OCI-LY1 (cell line): ENCODE measurements around the gene TCEANC.

Source experiments
- H2AFZ ChIP-seq: fragments of 200-600 bp; sonication (generic), shearing (Covaris generic); 2 replicates; pipeline ENCODE4 v1.6.0; 2014; ENCODE audit warnings: antibody characterized with exemption, mild to moderate bottlenecking, low read length
- H3F3A ChIP-seq: fragments of 200-600 bp; sonication (generic), shearing (Covaris generic); 2 replicates; pipeline ENCODE4 v1.6.0; 2014; ENCODE audit warnings: mild to moderate bottlenecking, antibody characterized with exemption, low read length, moderate library complexity; ENCODE audit not compliant: insufficient read depth
- H3K27ac ChIP-seq: fragments of 200-600 bp; sonication (generic); 2 replicates; pipeline ENCODE4 v1.5.1; 2014; ENCODE audit warnings: low read length, mixed run types, mild to moderate bottlenecking, low read depth; ENCODE audit not compliant: poor library complexity, severe bottlenecking
- H3K27me3 ChIP-seq: fragments of 200-600 bp; sonication (generic); 2 replicates; pipeline ENCODE4 v1.6.0; 2014; ENCODE audit warnings: antibody characterized with exemption, mild to moderate bottlenecking, low read length, moderate library complexity; ENCODE audit not compliant: insufficient read depth
- H3K36me3 ChIP-seq: fragments of 200-600 bp; sonication (generic); 2 replicates; pipeline ENCODE4 v1.6.1; 2014; ENCODE audit warnings: mild to moderate bottlenecking, antibody characterized with exemption, low read length, moderate library complexity, mixed read lengths; ENCODE audit not compliant: insufficient read depth
- H3K4me1 ChIP-seq: fragments of 200-600 bp; sonication (generic); 2 replicates; pipeline ENCODE4 v1.5.1; 2014; ENCODE audit warnings: mild to moderate bottlenecking, low read length, moderate library complexity; ENCODE audit not compliant: insufficient read depth, severe bottlenecking
- H3K4me2 ChIP-seq: fragments of 200-600 bp; sonication (generic), shearing (Covaris generic); 2 replicates; pipeline ENCODE4 v1.6.1; 2014; ENCODE audit warnings: low read length
- H3K4me3 ChIP-seq: fragments of 200-600 bp; sonication (generic); 2 replicates; pipeline ENCODE4 v1.5.1; 2014; ENCODE audit warnings: low read length, low read depth, mild to moderate bottlenecking, mixed read lengths; ENCODE audit not compliant: poor library complexity, severe bottlenecking
- H3K79me2 ChIP-seq: fragments of 200-600 bp; shearing (Covaris generic); 2 replicates; pipeline ENCODE4 v1.6.1; 2016; ENCODE audit warnings: mixed run types, low read length, mixed read lengths; ENCODE audit not compliant: insufficient read depth
- H3K9ac ChIP-seq: fragments of 200-600 bp; sonication (generic), shearing (Covaris generic); 2 replicates; pipeline ENCODE4 v1.6.1; 2014; ENCODE audit warnings: mild to moderate bottlenecking, low read length, mixed read lengths
- H3K9me2 ChIP-seq: fragments of 200-600 bp; sonication (generic), shearing (Covaris generic); 2 replicates; pipeline ENCODE4 v1.6.1; 2014; ENCODE audit warnings: low read depth, mild to moderate bottlenecking, low read length, mixed read lengths
- H3K9me3 ChIP-seq: fragments of 200-600 bp; shearing (Covaris generic); 2 replicates; pipeline ENCODE4 v1.6.1; 2014; ENCODE audit warnings: low read length, mixed read lengths
- H4K20me1 ChIP-seq: fragments of 200-600 bp; sonication (generic), shearing (Covaris generic); 2 replicates; pipeline ENCODE4 v1.6.0; 2016; ENCODE audit warnings: mild to moderate bottlenecking, low read length; ENCODE audit not compliant: insufficient read depth
- EZH2 ChIP-seq: fragments of 200-600 bp; sonication (generic), shearing (Covaris generic); IDR thresholded peaks from 2 replicates; pipeline ENCODE4 v1.8.0; 2017; ENCODE audit warnings: borderline replicate concordance, mixed run types, mild to moderate bottlenecking, antibody characterized with exemption, low read length, moderate library complexity, mixed read lengths
- TF ChIP-seq, protein P1 (sequence below): fragments of 200-600 bp; sonication (generic), shearing (Covaris generic); IDR thresholded peaks from 2 replicates; pipeline ENCODE4 v1.5.1; 2017; ENCODE audit warnings: mild to moderate bottlenecking, antibody characterized with exemption, low read length, moderate library complexity, mixed read lengths

Gene TCEANC

GRCh38 chrX:13689741-13690211 is 36.8 kb downstream of the TCEANC start:
- peaks cover 51% of the 10 kb centered on the region for H3K4me1 ChIP-seq
- peaks cover 46% of the 10 kb centered on the region for H3K79me2 ChIP-seq
- no peaks in the 10 kb centered on the region for H4K20me1 ChIP-seq
- H2AFZ ChIP-seq: no peak overlapping the region
- peak overlapping the region; percentile 95 for H3K4me3 ChIP-seq
- TF ChIP-seq, protein P1, sequence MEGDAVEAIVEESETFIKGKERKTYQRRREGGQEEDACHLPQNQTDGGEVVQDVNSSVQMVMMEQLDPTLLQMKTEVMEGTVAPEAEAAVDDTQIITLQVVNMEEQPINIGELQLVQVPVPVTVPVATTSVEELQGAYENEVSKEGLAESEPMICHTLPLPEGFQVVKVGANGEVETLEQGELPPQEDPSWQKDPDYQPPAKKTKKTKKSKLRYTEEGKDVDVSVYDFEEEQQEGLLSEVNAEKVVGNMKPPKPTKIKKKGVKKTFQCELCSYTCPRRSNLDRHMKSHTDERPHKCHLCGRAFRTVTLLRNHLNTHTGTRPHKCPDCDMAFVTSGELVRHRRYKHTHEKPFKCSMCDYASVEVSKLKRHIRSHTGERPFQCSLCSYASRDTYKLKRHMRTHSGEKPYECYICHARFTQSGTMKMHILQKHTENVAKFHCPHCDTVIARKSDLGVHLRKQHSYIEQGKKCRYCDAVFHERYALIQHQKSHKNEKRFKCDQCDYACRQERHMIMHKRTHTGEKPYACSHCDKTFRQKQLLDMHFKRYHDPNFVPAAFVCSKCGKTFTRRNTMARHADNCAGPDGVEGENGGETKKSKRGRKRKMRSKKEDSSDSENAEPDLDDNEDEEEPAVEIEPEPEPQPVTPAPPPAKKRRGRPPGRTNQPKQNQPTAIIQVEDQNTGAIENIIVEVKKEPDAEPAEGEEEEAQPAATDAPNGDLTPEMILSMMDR: no peak
- TF ChIP-seq EZH2: no peak
- no peaks in the 10 kb centered on the region for H3K27me3 ChIP-seq
- peak overlapping the region; percentile 93 for H3K9ac ChIP-seq
- H3K27ac ChIP-seq: peak overlapping the region; percentile 79
- no peaks in the 10 kb centered on the region for H3K9me2 ChIP-seq
- no peaks in the 10 kb centered on the region for H3F3A ChIP-seq
- H3K9me3 ChIP-seq: no peaks in the 10 kb centered on the region
- H3K36me3 ChIP-seq: no peaks in the 10 kb centered on the region
- H3K4me2 ChIP-seq: peak overlapping the region; percentile 71

- H3K9me2 ChIP-seq: no peaks in the 10 kb centered on the region
- peak overlapping the region; percentile 93 for H3K9ac ChIP-seq
- no peaks in the 10 kb centered on the region for H4K20me1 ChIP-seq
- no peaks in the 10 kb centered on the region for H3K36me3 ChIP-seq
- no peaks in the 10 kb centered on the region for H3K27me3 ChIP-seq
- no peaks in the 10 kb centered on the region for H3K9me3 ChIP-seq
- H3K4me2 ChIP-seq: peak overlapping the region; percentile 71
- H3K4me3 ChIP-seq: peak overlapping the region; percentile 95
- no peak for TF ChIP-seq EZH2
- TF ChIP-seq, protein P1: no peak; the same call in 1 of the 2 replicates
- H3K79me2 ChIP-seq: peaks cover 54% of the 10 kb centered on the region
- no peak overlapping the region for H2AFZ ChIP-seq
- H3K4me1 ChIP-seq: peaks cover 51% of the 10 kb centered on the region
- H3K27ac ChIP-seq: peak overlapping the region; percentile 79
- H3F3A ChIP-seq: no peaks in the 10 kb centered on the region
Measured at GRCh38 chrX:13690836-13691235, 37.9 kb downstream of the TCEANC start.

GRCh38 chrX:13691841-13692371 is 39.0 kb downstream of the TCEANC start:
- Histone ChIP-seq H3K9me2 (no peaks in the 10 kb centered on the region), H3K4me2 (peak overlapping the region; percentile 57), H3K27me3 (no peaks in the 10 kb centered on the region), H3K27ac (peak overlapping the region; percentile 79), H3K4me3 (peak overlapping the region; percentile 39), H4K20me1 (no peaks in the 10 kb centered on the region), H3F3A (no peaks in the 10 kb centered on the region), H3K79me2 (peaks cover 60% of the 10 kb centered on the region), H3K4me1 (peaks cover 59% of the 10 kb centered on the region), H3K9ac (peak overlapping the region; percentile 42; the same call in 1 of the 2 replicates), H3K36me3 (no peaks in the 10 kb centered on the region), H3K9me3 (no peaks in the 10 kb centered on the region), H2AFZ (no peak overlapping the region)
- TF ChIP-seq, protein P1: no peak
- no peak for TF ChIP-seq EZH2
